ENCODE measurements around the gene METTL3.
"Not testable (repeated sequence)": the region's sequence is repeated elsewhere in the genome, so short reads cannot be mapped to it uniquely, and the experiment has no call there.

METTL3 gene

DNA sequence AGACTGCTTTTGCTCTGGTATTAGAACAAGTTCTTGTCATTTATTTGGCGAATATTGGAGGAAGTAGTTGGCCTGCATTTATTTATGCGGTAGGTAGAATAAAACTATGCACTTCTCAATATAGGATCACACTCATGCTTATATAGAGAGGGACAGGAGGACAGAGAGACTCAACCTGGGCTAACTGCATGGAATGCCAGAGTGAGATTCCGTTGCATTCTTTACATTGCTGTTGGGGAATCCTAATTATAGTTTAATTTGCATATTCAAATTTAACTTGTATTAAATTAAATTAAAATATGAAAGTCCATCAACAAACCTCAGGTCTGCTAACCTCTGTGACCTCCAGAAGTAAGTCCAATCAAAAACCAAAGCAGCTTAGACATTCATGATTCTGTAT is 42.1 kb upstream of the METTL3 start:
- no peaks in the 10 kb centered on the region for H3K79me2 ChIP-seq (ENCODE audit: control insufficient read depth, insufficient read depth, low read length, poor library complexity)
- no peak overlapping the region for H3K4ac ChIP-seq (ENCODE audit: low read depth, low read length)
- DNase-seq: no peak
- no peak overlapping the region for H4K12ac ChIP-seq (ENCODE audit: low read depth, low read length)
- H3K4me2 ChIP-seq (ENCODE audit: low read length): no peak overlapping the region
- H3K9ac ChIP-seq (ENCODE audit: low read length): no peak overlapping the region
- no peak overlapping the region for H2AFZ ChIP-seq (ENCODE audit: insufficient read depth, low read length, poor library complexity)
- no peaks in the 10 kb centered on the region for H3K9me3 ChIP-seq (ENCODE audit: insufficient read depth, low read depth, low read length)
- H2BK12ac ChIP-seq (ENCODE audit: low read length): no peak overlapping the region
- no peak overlapping the region for H3K14ac ChIP-seq (ENCODE audit: low read length)
- WGBS (ENCODE audit: extremely low coverage, insufficient coverage, insufficient read length): no CpG with 5 or more reads among the region's 3 CpGs
- H3K4me3 ChIP-seq (ENCODE audit: low read depth, low read length): no peak overlapping the region
- H3K23ac ChIP-seq (ENCODE audit: low read length): no peak overlapping the region
- no peak overlapping the region for H2BK5ac ChIP-seq (ENCODE audit: low read depth, low read length, poor library complexity)
- no peak overlapping the region for H4K91ac ChIP-seq (ENCODE audit: low read depth, low read length)
- H3K18ac ChIP-seq (ENCODE audit: low read length): no peak overlapping the region
- no peak overlapping the region for H3K27ac ChIP-seq (ENCODE audit: low read depth, low read length)
- no peak overlapping the region for H4K8ac ChIP-seq (ENCODE audit: low read depth, low read length)
- H2BK120ac ChIP-seq (ENCODE audit: insufficient read depth, low read length, poor library complexity): no peak overlapping the region
- H3K27me3 ChIP-seq (ENCODE audit: insufficient read depth, low read length): no peaks in the 10 kb centered on the region
- no peaks in the 10 kb centered on the region for H3K79me1 ChIP-seq (ENCODE audit: low read length)
- no peak overlapping the region for H2AK5ac ChIP-seq (ENCODE audit: low read length)
- no peaks in the 10 kb centered on the region for H3K36me3 ChIP-seq (ENCODE audit: control insufficient read depth in 1 of 2, insufficient read depth in 2 of 2, low read length in 2 of 2)
- H3K4me1 ChIP-seq (ENCODE audit: control insufficient read depth in 1 of 2, insufficient read depth in 2 of 2, low read length in 2 of 2): no peaks in the 10 kb centered on the region

DNA sequence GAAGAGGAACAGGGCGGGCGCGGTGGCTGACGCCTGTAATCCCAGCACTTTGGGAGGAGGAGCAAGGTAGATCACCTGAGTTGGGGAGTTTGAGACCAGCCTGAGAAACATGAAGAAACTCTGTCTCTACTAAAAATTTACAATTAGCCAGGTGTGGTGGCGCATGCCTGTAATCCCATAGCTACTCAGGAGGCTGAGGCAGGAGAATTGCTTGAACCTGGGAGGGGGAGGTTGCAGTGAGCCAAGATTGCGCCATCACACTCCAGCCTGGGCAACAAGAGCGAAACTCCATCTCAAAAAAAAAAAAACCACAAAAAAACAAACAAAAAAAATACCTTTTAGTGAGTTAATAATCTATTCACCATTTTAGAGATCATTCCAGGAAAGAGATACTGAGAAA is 33.4 kb upstream of the METTL3 start:
- not testable (repeated sequence) for H2AFZ ChIP-seq (ENCODE audit: insufficient read depth, low read length, poor library complexity); H3K36me3 ChIP-seq (ENCODE audit: control insufficient read depth in 1 of 2, insufficient read depth in 2 of 2, low read length in 2 of 2)

DNA sequence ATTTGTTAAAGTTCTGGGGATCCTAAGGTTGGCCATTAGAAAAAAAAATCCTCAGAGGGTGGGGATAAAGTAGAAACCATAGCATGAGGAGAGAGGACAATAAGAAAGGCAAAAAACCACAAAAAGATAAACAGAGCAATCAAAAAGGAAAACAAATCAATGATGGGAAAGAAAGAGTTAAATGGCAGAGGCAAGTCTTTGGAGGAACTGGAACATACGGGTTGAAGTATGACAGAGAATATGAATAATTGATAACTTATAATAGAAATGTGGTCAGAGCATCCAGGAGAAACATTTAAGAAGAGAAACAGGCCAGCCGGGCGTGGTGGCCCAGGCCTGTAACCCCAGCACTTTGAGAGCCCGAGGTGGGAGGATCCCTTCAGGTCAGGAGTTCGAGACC is 32.8 kb upstream of the METTL3 start:
- WGBS (ENCODE audit: extremely low coverage, insufficient coverage, insufficient read length): no CpG with 5 or more reads among the region's 5 CpGs
- no peak overlapping the region for H3K4me2 ChIP-seq (ENCODE audit: low read length)

More for the DNA sequence above, 33.4 kb upstream of the METTL3 start:
- H3K4me1 ChIP-seq (ENCODE audit: control insufficient read depth in 1 of 2, insufficient read depth in 2 of 2, low read length in 2 of 2); H3K79me1 ChIP-seq (ENCODE audit: low read length); H3K27ac ChIP-seq (ENCODE audit: low read depth, low read length); H3K4me3 ChIP-seq (ENCODE audit: low read depth, low read length); H3K23ac ChIP-seq (ENCODE audit: low read length); H2BK120ac ChIP-seq (ENCODE audit: insufficient read depth, low read length, poor library complexity); H2AK5ac ChIP-seq (ENCODE audit: low read length); H3K27me3 ChIP-seq (ENCODE audit: insufficient read depth, low read length); H3K9ac ChIP-seq (ENCODE audit: low read length); H3K4ac ChIP-seq (ENCODE audit: low read depth, low read length); H3K4me2 ChIP-seq (ENCODE audit: low read length); H3K18ac ChIP-seq (ENCODE audit: low read length); H3K9me3 ChIP-seq (ENCODE audit: insufficient read depth, low read depth, low read length); H4K12ac ChIP-seq (ENCODE audit: low read depth, low read length); H4K91ac ChIP-seq (ENCODE audit: low read depth, low read length); H4K8ac ChIP-seq (ENCODE audit: low read depth, low read length); H2BK12ac ChIP-seq (ENCODE audit: low read length); H2BK5ac ChIP-seq (ENCODE audit: low read depth, low read length, poor library complexity); H3K79me2 ChIP-seq (ENCODE audit: control insufficient read depth, insufficient read depth, low read length, poor library complexity); H3K14ac ChIP-seq (ENCODE audit: low read length): not testable (repeated sequence)
- WGBS (ENCODE audit: extremely low coverage, insufficient coverage, insufficient read length): no CpG with 5 or more reads among the region's 7 CpGs
- DNase-seq: peak; percentile 60 to 77

DNA sequence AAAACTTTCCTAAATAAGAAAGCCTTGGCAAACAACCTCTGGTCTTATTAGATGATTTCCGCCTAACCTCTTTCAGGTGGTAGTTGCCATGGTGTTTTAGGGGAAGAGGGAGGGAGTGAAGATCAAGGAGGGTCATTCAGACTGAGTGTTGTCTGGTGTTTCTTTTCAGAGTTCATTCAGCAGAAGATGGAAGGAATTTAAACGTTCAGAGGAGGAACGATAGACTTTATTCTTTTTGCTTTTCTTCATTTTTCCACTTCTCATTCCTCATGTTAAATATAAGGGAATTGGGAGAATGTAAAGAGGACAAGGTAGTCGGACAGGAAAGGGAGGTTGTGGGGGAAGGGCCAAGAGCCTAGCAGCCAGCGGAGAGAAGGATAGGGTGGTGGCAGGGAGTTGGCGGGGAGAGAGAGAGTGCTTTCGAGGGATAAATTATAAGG is 32.4 kb upstream of the METTL3 start:
- no peaks in the 10 kb centered on the region for H3K4me1 ChIP-seq (ENCODE audit: control insufficient read depth in 1 of 2, insufficient read depth in 2 of 2, low read length in 2 of 2)
- H4K8ac ChIP-seq (ENCODE audit: low read depth, low read length): peak overlapping the region; percentile 47
- H2BK12ac ChIP-seq (ENCODE audit: low read length): no peak overlapping the region
- peaks cover 5% of the 10 kb centered on the region for H3K9me3 ChIP-seq (ENCODE audit: insufficient read depth, low read depth, low read length)
- H4K12ac ChIP-seq (ENCODE audit: low read depth, low read length): no peak overlapping the region
- no peak overlapping the region for H2BK5ac ChIP-seq (ENCODE audit: low read depth, low read length, poor library complexity)
- H3K4me3 ChIP-seq (ENCODE audit: low read depth, low read length): no peak overlapping the region
- H3K27ac ChIP-seq (ENCODE audit: low read depth, low read length): no peak overlapping the region
- no peaks in the 10 kb centered on the region for H3K27me3 ChIP-seq (ENCODE audit: insufficient read depth, low read length)
- peaks cover 1% of the 10 kb centered on the region for H3K79me1 ChIP-seq (ENCODE audit: low read length)
- no peak overlapping the region for H3K9ac ChIP-seq (ENCODE audit: low read length)
- H2AK5ac ChIP-seq (ENCODE audit: low read length): no peak overlapping the region
- DNase-seq: peak; percentile 33 to 79
- H3K79me2 ChIP-seq (ENCODE audit: control insufficient read depth, insufficient read depth, low read length, poor library complexity): no peaks in the 10 kb centered on the region
- H4K91ac ChIP-seq (ENCODE audit: low read depth, low read length): no peak overlapping the region
- no peak overlapping the region for H3K23ac ChIP-seq (ENCODE audit: low read length)
- no peak overlapping the region for H2BK120ac ChIP-seq (ENCODE audit: insufficient read depth, low read length, poor library complexity)
- H3K18ac ChIP-seq (ENCODE audit: low read length): no peak overlapping the region
- no CpG with 5 or more reads among the region's 7 CpGs for WGBS (ENCODE audit: extremely low coverage, insufficient coverage, insufficient read length)
- no peak overlapping the region for H3K4ac ChIP-seq (ENCODE audit: low read depth, low read length)
- H3K14ac ChIP-seq (ENCODE audit: low read length): no peak overlapping the region
- no peak overlapping the region for H3K4me2 ChIP-seq (ENCODE audit: low read length)
- H3K36me3 ChIP-seq (ENCODE audit: control insufficient read depth in 1 of 2, insufficient read depth in 2 of 2, low read length in 2 of 2): no peaks in the 10 kb centered on the region
- no peak overlapping the region for H2AFZ ChIP-seq (ENCODE audit: insufficient read depth, low read length, poor library complexity)

More for the DNA sequence above, 32.8 kb upstream of the METTL3 start:
- Histone ChIP-seq H3K23ac (ENCODE audit: low read length) (no peak overlapping the region), H4K12ac (ENCODE audit: low read depth, low read length) (no peak overlapping the region), H3K14ac (ENCODE audit: low read length) (no peak overlapping the region), H3K36me3 (ENCODE audit: control insufficient read depth in 1 of 2, insufficient read depth in 2 of 2, low read length in 2 of 2) (no peaks in the 10 kb centered on the region), H3K27me3 (ENCODE audit: insufficient read depth, low read length) (no peaks in the 10 kb centered on the region), H4K91ac (ENCODE audit: low read depth, low read length) (no peak overlapping the region), H2AK5ac (ENCODE audit: low read length) (no peak overlapping the region), H3K79me1 (ENCODE audit: low read length) (peaks cover 1% of the 10 kb centered on the region), H3K9ac (ENCODE audit: low read length) (no peak overlapping the region), H3K18ac (ENCODE audit: low read length) (no peak overlapping the region), H3K4me1 (ENCODE audit: control insufficient read depth in 1 of 2, insufficient read depth in 2 of 2, low read length in 2 of 2) (no peaks in the 10 kb centered on the region), H3K9me3 (ENCODE audit: insufficient read depth, low read depth, low read length) (peaks cover 5% of the 10 kb centered on the region), H3K4ac (ENCODE audit: low read depth, low read length) (no peak overlapping the region), H3K27ac (ENCODE audit: low read depth, low read length) (no peak overlapping the region), H2AFZ (ENCODE audit: insufficient read depth, low read length, poor library complexity) (no peak overlapping the region), H2BK5ac (ENCODE audit: low read depth, low read length, poor library complexity) (no peak overlapping the region), H2BK120ac (ENCODE audit: insufficient read depth, low read length, poor library complexity) (no peak overlapping the region), H4K8ac (ENCODE audit: low read depth, low read length) (peak overlapping the region; percentile 47), H3K4me3 (ENCODE audit: low read depth, low read length) (no peak overlapping the region), H2BK12ac (ENCODE audit: low read length) (no peak overlapping the region), H3K79me2 (ENCODE audit: control insufficient read depth, insufficient read depth, low read length, poor library complexity) (no peaks in the 10 kb centered on the region)
- peak in 1 of 2 donors; percentile 56 for DNase-seq
